ENCODE results near the gene PSMD3. TPM values are rescaled to one million over a fixed set of nuclear protein-coding genes. Genes with fewer than 3 reads are reported as not detected.

The PSMD3 gene
- total RNA-seq, 1 experiment from 2014 or later, result 179 TPM

- CTCF ChIA-PET, result interaction anchor here (0.5 kb wide), 1 partner anchor 54 kb away, joined by 3 read pairs; the partner anchor contains the start of gene GSDMB
- Mint-ChIP-seq H3K36me3 (ENCODE audit: insufficient read depth, unreplicated experiment) (no peaks in the 10 kb centered on the region), H3K27ac (ENCODE audit: unreplicated experiment) (no peak overlapping the region), H3K4me3 (ENCODE audit: unreplicated experiment) (no peak overlapping the region), H3K27me3 (ENCODE audit: insufficient read depth, unreplicated experiment) (peaks cover 3% of the 10 kb centered on the region), H3K9me3 (ENCODE audit: unreplicated experiment) (no peaks in the 10 kb centered on the region), H3K4me1 (ENCODE audit: low read depth, unreplicated experiment) (peaks cover 7% of the 10 kb centered on the region)
- DNase-seq, result no peak
- H3K27me3 ChIP-seq (replicated peaks; ENCODE audit: control insufficient read depth, insufficient read depth, low read length), result no peaks in the 10 kb centered on the region
- intact Hi-C loops (cut with micrococcal nuclease; ENCODE audit: unreplicated experiment), result no loop called here
- H3K4me3 ChIP-seq (ENCODE audit: low read depth, low read length), result no peak overlapping the region
- no peaks in the 10 kb centered on the region for H3K9me3 ChIP-seq
- TF ChIP-seq CTCF (IDR thresholded peaks at IDR 0.05; ENCODE audit: insufficient read depth in 1 of 2, low read depth in 1 of 2, low read length in 1 of 2, severe bottlenecking in 1 of 2, unreplicated experiment in 1 of 2), result no peak
- H3K36me3 ChIP-seq (ENCODE audit: control insufficient read depth, insufficient read depth, low read length), result no peaks in the 10 kb centered on the region
- H3K4me1 ChIP-seq, result no peaks in the 10 kb centered on the region
- BruUV-seq (replicated peaks), result no TSS peak
- POLR2A ChIA-PET, result no interaction called here
Observed at GRCh38 chr17:39972271-39972670, 8.3 kb upstream of the PSMD3 start.

DNA sequence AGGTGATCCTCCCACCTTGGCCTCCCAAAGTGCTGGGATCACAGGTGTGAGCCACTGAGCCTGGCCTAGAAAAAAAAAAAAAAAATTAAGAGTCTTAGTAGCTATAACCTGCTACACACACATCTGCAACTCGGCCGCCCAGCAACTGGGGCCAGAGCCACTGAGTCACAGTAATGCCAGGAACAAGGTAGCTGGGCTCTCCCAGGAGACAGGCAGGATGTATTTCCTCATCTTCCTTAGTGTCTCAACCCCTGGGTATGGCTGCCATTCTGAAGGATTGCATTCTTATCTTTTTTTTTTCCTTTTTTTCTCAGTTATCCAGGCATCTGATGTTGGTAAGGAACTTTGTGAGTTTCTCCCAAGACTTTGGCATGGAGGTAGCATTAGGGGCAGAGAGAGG, 7.1 kb upstream of the PSMD3 start:
- peaks cover 3% of the 10 kb centered on the region for H3K27me3 Mint-ChIP-seq (ENCODE audit: insufficient read depth, unreplicated experiment)
- POLR2A ChIA-PET, result no interaction called here
- Histone ChIP-seq H3K36me3 (ENCODE audit: control insufficient read depth, insufficient read depth, low read length) (no peaks in the 10 kb centered on the region), H3K4me1 (no peaks in the 10 kb centered on the region), H3K9me3 (no peaks in the 10 kb centered on the region), H3K4me3 (ENCODE audit: low read depth, low read length) (no peak overlapping the region), H3K27me3 (replicated peaks; ENCODE audit: control insufficient read depth, insufficient read depth, low read length) (no peaks in the 10 kb centered on the region)
- no peak for DNase-seq
- no TSS peak for BruUV-seq (replicated peaks)
- CTCF ChIA-PET, result interaction anchor here (0.7 kb wide), 1 partner anchor 1106 kb away, joined by 4 read pairs; no protein-coding TSS in a partner anchor
- H3K36me3 Mint-ChIP-seq (ENCODE audit: insufficient read depth, unreplicated experiment), result no peaks in the 10 kb centered on the region
- H3K27ac Mint-ChIP-seq (ENCODE audit: unreplicated experiment), result no peak overlapping the region
- no peak for TF ChIP-seq CTCF (IDR thresholded peaks at IDR 0.05; ENCODE audit: insufficient read depth in 1 of 2, low read depth in 1 of 2, low read length in 1 of 2, severe bottlenecking in 1 of 2, unreplicated experiment in 1 of 2)
- intact Hi-C loops (cut with micrococcal nuclease; ENCODE audit: unreplicated experiment), result no loop called here
- H3K9me3 Mint-ChIP-seq (ENCODE audit: unreplicated experiment), result no peaks in the 10 kb centered on the region
- H3K4me1 Mint-ChIP-seq (ENCODE audit: low read depth, unreplicated experiment), result peaks cover 7% of the 10 kb centered on the region
- H3K4me3 Mint-ChIP-seq (ENCODE audit: unreplicated experiment), result no peak overlapping the region

DNA sequence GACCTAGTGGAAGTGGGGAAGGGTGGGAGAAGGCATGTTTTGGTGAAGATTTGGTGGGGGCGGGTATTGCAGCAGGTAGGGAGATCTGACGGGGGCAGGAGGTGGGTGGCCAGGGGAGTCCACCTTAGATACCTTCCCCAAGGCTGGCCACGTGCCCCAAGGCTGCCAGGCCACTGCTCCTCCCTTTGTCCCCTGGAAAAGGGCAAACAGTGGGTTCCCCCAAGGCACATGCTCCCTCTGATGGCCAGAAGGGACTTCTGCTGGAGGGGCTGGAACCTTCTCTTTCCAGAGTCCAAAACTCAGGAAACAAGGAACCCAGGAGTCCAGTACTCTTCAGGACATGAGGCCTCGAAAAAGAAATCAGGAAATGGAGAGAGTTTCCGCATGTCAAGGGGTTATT, 6.2 kb upstream of the PSMD3 start:
- Histone ChIP-seq H3K4me3 (ENCODE audit: low read depth, low read length) (no peak overlapping the region), H3K27me3 (replicated peaks; ENCODE audit: control insufficient read depth, insufficient read depth, low read length) (no peaks in the 10 kb centered on the region), H3K36me3 (ENCODE audit: control insufficient read depth, insufficient read depth, low read length) (no peaks in the 10 kb centered on the region), H3K9me3 (no peaks in the 10 kb centered on the region), H3K4me1 (no peaks in the 10 kb centered on the region)
- Mint-ChIP-seq H3K27ac (ENCODE audit: unreplicated experiment) (no peak overlapping the region), H3K9me3 (ENCODE audit: unreplicated experiment) (no peaks in the 10 kb centered on the region), H3K27me3 (ENCODE audit: insufficient read depth, unreplicated experiment) (peaks cover 3% of the 10 kb centered on the region), H3K4me1 (ENCODE audit: low read depth, unreplicated experiment) (peaks cover 12% of the 10 kb centered on the region), H3K36me3 (ENCODE audit: insufficient read depth, unreplicated experiment) (no peaks in the 10 kb centered on the region), H3K4me3 (ENCODE audit: unreplicated experiment) (no peak overlapping the region)
- CTCF ChIA-PET, result no interaction called here
- no TSS peak for BruUV-seq (replicated peaks)
- no peak for DNase-seq
- intact Hi-C loops (cut with micrococcal nuclease; ENCODE audit: unreplicated experiment), result no loop called here
- POLR2A ChIA-PET, result no interaction called here
- no peak for TF ChIP-seq CTCF (IDR thresholded peaks at IDR 0.05; ENCODE audit: insufficient read depth in 1 of 2, low read depth in 1 of 2, low read length in 1 of 2, severe bottlenecking in 1 of 2, unreplicated experiment in 1 of 2)
